ENCODE results near the gene ALDH18A1.

The ALDH18A1 gene

DNA sequence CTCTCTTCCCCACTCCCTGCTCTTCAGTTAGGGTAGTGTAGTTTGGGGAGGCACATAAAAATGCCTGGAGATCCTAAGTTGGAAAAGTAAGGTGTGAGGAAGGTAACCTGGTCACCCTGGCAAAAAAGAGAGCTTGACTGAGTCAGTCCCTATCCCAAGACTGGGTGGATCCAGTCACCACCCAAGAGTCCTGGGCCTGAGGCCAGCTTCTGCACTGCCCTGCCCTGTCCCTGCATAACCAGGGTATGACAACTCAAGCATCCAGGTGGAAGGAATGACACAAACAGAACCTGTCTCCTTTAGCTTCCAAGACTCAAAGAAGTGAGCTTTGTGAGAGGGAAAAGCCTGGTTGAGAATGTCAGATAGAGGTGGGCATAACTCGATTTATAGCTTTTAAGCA is 68.5 kb downstream of the ALDH18A1 start:
- in situ Hi-C loops (cut with MboI; ENCODE audit: low sequenced_read_pairs), result no loop called here

GRCh38 chr10:95579835-95580535 is 76.5 kb downstream of the ALDH18A1 start:
- in situ Hi-C loops (cut with MboI; ENCODE audit: low sequenced_read_pairs), result no loop called here

- in situ Hi-C loops (cut with MboI; ENCODE audit: low sequenced_read_pairs), result no loop called here
Measured at GRCh38 chr10:95579292-95579691, 77.2 kb downstream of the ALDH18A1 start.

- in situ Hi-C loops (cut with MboI; ENCODE audit: low sequenced_read_pairs), result no loop called here
Measured at GRCh38 chr10:95578619-95579018, 77.9 kb downstream of the ALDH18A1 start.

DNA sequence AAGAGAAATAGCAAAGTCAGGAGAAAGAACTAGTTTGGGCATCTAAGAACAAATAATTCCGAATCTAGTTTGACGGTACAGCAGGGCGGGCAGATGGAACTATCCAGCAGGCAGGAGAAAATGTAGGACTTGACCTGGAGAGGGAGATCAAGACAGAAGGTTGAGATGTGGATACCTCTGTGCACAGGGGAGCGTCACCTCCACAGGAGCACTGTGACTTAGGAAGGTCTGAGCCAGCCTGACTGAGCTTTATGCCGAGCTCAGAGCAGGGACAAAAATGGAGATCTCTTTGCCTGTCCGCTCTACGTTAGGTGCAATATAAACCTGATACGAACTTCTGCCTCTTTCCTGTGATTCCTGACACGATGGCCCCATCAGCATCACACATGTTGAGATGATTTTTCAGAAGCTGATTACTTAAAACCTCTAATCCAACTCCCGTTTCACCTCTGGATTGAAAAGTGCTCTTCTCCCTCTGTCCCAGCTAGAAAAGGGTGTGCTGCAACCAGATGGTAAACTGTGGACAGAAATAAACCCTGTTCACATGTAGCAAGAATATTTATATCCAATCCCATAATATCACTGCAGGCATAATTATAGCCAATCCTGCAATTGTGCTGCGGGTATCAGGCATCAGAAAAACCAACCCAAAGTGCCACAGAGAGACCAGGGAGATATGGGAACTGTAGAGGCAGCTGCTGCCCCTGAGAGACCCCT is 81.7 kb downstream of the ALDH18A1 start:
- in situ Hi-C loops (cut with MboI; ENCODE audit: low sequenced_read_pairs), result no loop called here

DNA sequence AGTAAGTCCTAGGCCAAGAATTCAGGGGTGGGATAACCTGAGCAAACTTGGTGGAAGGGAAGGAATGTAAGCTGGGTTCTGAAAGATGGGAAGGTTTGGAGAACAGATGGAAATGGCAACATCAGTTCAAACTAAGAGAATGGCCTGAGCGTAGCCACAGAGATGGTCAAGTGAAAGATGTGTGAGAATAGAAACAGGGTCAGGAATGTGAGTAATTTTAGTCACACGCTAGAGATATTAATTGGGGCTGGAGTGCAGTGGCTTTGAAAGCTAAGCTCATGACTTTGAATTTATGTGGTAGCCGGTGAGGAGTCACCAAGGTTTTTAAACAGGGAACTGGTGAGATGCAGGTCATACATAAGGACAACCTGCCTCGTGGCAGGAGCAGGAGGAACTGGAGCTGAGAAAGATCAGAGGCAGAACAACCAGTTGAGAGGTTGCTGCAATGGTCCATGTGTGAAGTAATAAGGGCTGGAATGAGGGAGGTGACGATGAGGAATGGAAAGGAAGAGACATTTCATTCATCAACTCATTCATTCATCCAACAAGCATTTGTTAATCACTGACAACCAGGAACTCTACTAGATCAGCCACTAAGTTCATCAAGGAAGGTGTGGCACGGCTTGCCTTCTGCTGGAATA is 82.4 kb downstream of the ALDH18A1 start:
- in situ Hi-C loops (cut with MboI; ENCODE audit: low sequenced_read_pairs), result no loop called here

GRCh38 chr10:95573527-95573926 is 83.0 kb downstream of the ALDH18A1 start:
- in situ Hi-C loops (cut with MboI; ENCODE audit: low sequenced_read_pairs), result no loop called here

DNA sequence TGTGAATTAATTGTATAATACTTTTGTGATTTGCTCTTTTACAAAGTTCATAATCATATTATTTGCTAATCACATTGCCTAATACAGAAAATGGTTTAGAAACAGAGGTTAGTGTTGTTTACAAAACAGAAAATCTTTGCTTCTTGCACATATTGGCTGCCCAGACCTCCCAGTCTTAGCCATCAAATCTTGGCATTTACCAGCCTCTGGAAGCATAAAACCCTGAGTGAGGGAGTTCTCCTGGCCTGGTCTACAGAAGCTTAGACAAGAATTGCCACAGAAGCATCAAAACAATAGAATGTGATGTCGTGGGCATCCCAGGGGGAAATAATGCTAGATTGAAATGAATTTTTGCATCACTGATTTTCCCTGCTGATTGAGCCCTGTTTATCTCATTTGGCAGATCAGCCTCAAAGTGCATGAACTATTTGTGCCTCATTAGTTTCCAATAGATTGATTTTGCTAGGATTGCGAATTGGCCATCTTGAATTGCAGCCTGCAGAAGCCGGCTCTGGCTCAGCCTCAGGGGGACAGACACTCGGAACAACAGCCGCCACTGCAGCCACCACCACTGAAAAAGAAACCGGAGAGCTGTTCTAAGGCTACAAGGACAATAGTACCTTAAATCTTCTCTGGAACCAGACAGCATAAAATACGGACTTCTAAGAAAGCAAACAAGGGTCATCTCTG is 84.2 kb downstream of the ALDH18A1 start:
- in situ Hi-C loops (cut with MboI; ENCODE audit: low sequenced_read_pairs), result no loop called here

- in situ Hi-C loops (cut with MboI; ENCODE audit: low sequenced_read_pairs), result no loop called here
Measured at GRCh38 chr10:95571390-95571789, 85.1 kb downstream of the ALDH18A1 start.

GRCh38 chr10:95569368-95569767 is 87.1 kb downstream of the ALDH18A1 start:
- in situ Hi-C loops (cut with MboI; ENCODE audit: low sequenced_read_pairs), result no loop called here

GRCh38 chr10:95567903-95568630 is 88.4 kb downstream of the ALDH18A1 start:
- in situ Hi-C loops (cut with MboI; ENCODE audit: low sequenced_read_pairs), result no loop called here

DNA sequence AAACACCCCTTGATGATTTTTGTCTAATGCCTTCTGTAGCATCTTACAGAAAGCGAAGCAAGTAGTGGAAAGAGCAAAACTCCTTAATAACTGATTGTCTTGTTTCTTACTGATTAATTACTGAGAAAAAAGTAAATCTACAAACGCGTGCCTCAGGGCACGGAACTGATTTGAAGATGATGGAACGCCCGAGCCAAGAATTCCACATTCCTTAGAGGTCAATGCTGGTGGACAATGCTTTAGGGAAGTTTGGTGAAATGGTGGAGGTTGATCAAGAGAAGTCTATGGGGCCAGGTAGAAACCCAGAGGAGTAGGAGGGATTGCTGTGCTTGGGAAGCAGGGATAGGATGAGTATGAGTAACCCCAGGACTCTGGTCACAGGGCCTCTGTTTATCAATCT is 90.4 kb downstream of the ALDH18A1 start:
- in situ Hi-C loops (cut with MboI; ENCODE audit: low sequenced_read_pairs), result no loop called here

GRCh38 chr10:95565336-95565735 is 91.2 kb downstream of the ALDH18A1 start:
- in situ Hi-C loops (cut with MboI; ENCODE audit: low sequenced_read_pairs), result no loop called here

DNA sequence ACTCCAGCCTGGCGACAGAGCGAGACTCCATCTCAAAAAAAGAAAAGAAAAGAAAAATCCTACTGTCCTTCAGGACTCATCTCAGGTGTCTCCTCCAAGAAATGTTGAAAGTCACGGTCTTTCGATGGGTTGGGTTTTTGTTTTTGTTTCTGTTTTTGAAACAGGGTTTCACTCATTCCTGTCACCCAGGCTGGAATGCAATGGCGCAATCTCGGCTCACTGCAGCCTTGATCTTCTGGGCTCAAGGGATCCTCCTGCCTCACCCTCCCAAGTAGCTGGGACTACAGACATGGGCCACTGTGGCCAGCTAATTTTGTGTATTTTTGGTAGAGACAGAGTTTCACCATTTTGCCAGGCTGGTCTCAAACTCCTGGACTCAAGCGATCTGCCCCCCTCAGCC is 92.2 kb downstream of the ALDH18A1 start:
- in situ Hi-C loops (cut with MboI; ENCODE audit: low sequenced_read_pairs), result no loop called here

GRCh38 chr10:95562341-95562965 is 94.1 kb downstream of the ALDH18A1 start:
- in situ Hi-C loops (cut with MboI; ENCODE audit: low sequenced_read_pairs), result no loop called here

DNA sequence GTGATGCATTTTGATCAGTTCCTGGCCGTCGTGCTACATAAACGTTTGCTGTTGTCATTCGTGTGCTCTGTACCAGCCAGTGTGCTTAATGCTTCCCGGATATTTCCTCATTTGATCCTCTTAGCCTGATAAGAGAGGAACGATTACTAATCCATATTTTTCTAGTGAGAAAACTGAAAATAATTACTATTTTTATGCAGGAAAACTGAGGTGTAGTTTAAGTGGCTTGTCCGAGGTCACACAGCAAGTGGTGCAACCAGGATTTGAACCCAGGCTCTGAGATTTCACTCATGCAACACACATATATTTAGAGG is 94.7 kb downstream of the ALDH18A1 start:
- in situ Hi-C loops (cut with MboI; ENCODE audit: low sequenced_read_pairs), result no loop called here

DNA sequence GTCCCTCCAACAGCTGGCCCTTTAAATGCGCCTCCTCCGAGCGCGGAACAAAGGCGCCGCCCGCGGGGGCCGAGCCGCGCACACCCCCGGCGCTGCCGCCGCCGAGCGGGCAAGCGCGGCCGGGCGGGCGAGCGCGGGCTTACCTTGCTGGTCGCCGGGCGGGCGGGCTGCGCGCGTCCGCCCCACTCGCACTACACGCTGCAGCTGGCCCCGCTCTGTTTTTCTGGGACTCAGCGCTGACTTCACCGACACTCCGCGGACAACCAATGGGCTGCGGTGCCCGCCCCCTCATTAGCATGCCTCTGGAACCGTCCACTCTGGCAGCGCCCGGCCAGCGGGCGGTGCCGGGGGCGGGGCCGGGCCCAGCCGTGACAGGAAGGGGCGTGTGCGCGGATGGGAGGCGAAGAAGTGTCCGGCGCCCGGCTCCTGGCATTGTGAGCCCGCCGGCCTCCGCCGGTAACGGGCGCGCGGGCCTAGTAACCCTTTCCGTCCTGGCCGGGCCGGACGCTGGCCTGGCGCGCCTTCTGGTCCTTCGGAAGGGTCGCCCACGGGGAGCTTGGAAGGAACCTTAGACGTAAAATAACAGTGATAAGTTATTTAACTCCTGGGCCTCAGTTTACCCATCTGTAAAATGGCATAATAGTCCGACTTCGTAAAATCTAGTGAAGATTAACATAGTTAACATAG is 95.2 kb downstream of the ALDH18A1 start, which contains the start of gene SORBS1:
TSS of gene SORBS1 (minus strand) at position 195 of the 687 bp plus-strand sequence. CDS start 120,236 bp downstream, outside the sequence.
- in situ Hi-C loops (cut with MboI; ENCODE audit: low sequenced_read_pairs), result no loop called here

- in situ Hi-C loops (cut with MboI; ENCODE audit: low sequenced_read_pairs), result no loop called here
Measured at GRCh38 chr10:95560278-95561176, 96.0 kb downstream of the ALDH18A1 start.

DNA sequence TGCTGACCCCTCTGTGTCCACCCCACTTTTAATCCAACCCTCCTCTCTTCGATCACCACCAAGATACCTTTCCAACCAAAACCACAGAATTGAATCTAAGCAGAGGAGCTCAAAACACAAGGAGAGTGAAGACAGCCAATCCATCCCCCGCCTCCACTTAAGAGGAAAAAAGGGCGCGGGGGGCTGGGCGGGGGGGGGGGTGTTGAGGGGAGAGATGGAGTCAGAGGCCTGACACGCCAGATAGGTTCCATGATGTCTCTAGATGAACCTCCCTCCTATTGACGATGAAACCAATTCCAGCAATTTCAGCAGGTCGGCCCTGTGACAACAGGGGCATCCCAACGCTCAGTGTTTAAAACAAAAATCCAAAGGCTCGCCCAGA is 96.6 kb downstream of the ALDH18A1 start:
- in situ Hi-C loops (cut with MboI; ENCODE audit: low sequenced_read_pairs), result no loop called here
